Transverse colon (tissue), 4 donors: ENCODE measurements around the gene MAGEB2. TPM values are rescaled to one million over a fixed set of nuclear protein-coding genes. Genes with fewer than 3 reads are reported as not detected.

ENCODE experiments used
- DNase-seq: peaks from one replicate; pipeline ENCODE4 v3.0.0-alpha.2; 2019
- H3K27ac ChIP-seq, 4 donors: fragments of 200-600 bp; sonication (generic); 2 replicates each; pipeline ENCODE4 v1.5.1; 2016 to 2018; ENCODE audit warnings: inconsistent platforms in 4 of 4
- H3K27me3 ChIP-seq: fragments of 200-600 bp; sonication (generic); 2 replicates; pipeline ENCODE4 v1.5.1; 2017; ENCODE audit warnings: inconsistent platforms
- H3K36me3 ChIP-seq, 4 donors: fragments of 200-600 bp; sonication (generic); 2 replicates each; pipeline ENCODE4 v1.5.1; 2017 to 2019; ENCODE audit warnings: inconsistent platforms in 4 of 4
- H3K4me1 ChIP-seq, 4 donors: fragments of 200-600 bp; sonication (generic); 2 replicates each; pipeline ENCODE4 v1.5.1; 2017 to 2020; ENCODE audit warnings: inconsistent platforms in 4 of 4
- H3K4me3 ChIP-seq, 4 donors: fragments of 200-600 bp; sonication (generic); 1 replicate in 1 of 4; 2 replicates in 3 of 4; pipeline versions ENCODE4 v1.5.1 to v1.6.1; 2017 to 2019; ENCODE audit warnings: inconsistent platforms in 4 of 4
- H3K9me3 ChIP-seq, 2 donors: fragments of 200-600 bp; sonication (generic); 2 replicates each; pipeline ENCODE4 v1.5.1; 2017 to 2019; ENCODE audit warnings: inconsistent platforms in 2 of 2
- EP300 ChIP-seq: sonication (generic); formaldehyde crosslinking; IDR thresholded peaks from one replicate; pipeline ENCODE4 v1.6.1; 2017; ENCODE audit warnings: antibody characterized with exemption, low read depth
- POLR2A ChIP-seq: fragments of 450-650 bp; IDR thresholded peaks from one replicate; pipeline ENCODE4 v1.6.1; 2016; ENCODE audit warnings: antibody characterized with exemption, mild to moderate bottlenecking, moderate library complexity
- POLR2AphosphoS5 ChIP-seq, 3 donors: sonication (generic); formaldehyde crosslinking; IDR thresholded peaks; one replicate each; pipeline ENCODE4 v1.6.1; 2016; ENCODE audit warnings: antibody characterized with exemption in 3 of 3
- whole genome bisulfite sequencing, 2 donors: methylation state at CpG; one replicate each; pipeline ENCODE4 v1.1.5; 2018; ENCODE audit warnings: low coverage in 1 of 2; 5-methylcytosine and 5-hydroxymethylcytosine counted together
- in situ Hi-C, 4 donors: fragments of 200-750 bp; cut with MboI; loops; one replicate each; pipeline versions ENCODE4 v1.15.0 to v1.15.1; 2017; ENCODE audit warnings: low sequenced_read_pairs in 3 of 4, low pct_ligation_motif_present in 1 of 4, low pct_unique_long_range_greater_than_20kb in 1 of 4
- intact Hi-C: fragments of 100-400 bp; cut with DNase I; formaldehyde crosslinking; loops from one replicate; pipeline ENCODE4 v1.15.1; 2023; ENCODE audit warnings: low total_unique reads
- total RNA-seq, 4 donors: library from RNA; depleted of rRNA; stranded (reverse); fragments of >200 nt; gene quantifications; one replicate each; pipeline ENCODE4 v1.1.0, GENCODE V29; 2016
- TF ChIP-seq, protein P1 (sequence below), 5 experiments: fragments of 200-600 bp in 3 of 5; fragments of 450-650 bp in 2 of 5; sonication (generic) in 3 of 5; IDR thresholded peaks; 1 replicate in 2 of 5; 2 replicates in 3 of 5; pipeline ENCODE4 v1.5.1; 2016 to 2017; ENCODE audit warnings: antibody characterized with exemption in 5 of 5, inconsistent platforms in 3 of 5, mild to moderate bottlenecking in 2 of 5, moderate library complexity in 1 of 5

The MAGEB2 gene, protein sequence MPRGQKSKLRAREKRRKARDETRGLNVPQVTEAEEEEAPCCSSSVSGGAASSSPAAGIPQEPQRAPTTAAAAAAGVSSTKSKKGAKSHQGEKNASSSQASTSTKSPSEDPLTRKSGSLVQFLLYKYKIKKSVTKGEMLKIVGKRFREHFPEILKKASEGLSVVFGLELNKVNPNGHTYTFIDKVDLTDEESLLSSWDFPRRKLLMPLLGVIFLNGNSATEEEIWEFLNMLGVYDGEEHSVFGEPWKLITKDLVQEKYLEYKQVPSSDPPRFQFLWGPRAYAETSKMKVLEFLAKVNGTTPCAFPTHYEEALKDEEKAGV
- not detected for total RNA-seq

DNA sequence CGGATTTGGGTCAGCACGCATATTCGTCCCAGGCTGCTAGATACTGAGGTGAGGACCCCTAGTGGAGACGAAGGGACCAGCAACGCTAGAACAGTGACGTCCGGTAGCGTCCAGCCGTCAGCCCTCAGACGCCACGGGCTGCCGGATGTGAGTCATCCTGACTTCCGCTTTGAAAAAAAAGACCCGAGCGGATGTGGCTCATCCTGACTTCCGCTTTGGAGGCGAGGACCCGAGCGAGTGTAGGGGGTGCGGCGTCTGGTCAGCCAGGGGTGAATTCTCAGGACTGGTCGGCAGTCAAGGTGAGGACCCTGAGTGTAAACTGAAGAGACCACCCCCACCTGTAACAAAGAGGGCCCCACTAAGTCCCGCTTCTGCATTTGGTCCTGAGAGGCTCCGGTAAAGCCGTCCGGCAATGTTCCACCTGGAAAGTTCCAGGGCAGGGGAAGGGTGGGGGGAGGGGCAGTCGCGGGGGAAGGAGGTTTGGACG lies at the start of gene MAGEB2:
TSS of gene MAGEB2 (plus strand) at position 207 of the 487 bp plus-strand sequence. CDS start 3,018 bp downstream, outside the sequence.
- Histone ChIP-seq H3K36me3 (no peaks in the 10 kb centered on the region), H3K27me3 (no peaks in the 10 kb centered on the region), H3K4me3 (no peak within 1 kb of the TSS), H3K9me3 (no peaks in the 10 kb centered on the region), H3K27ac (no peak within 1 kb of the TSS), H3K4me1 (no peaks in the 10 kb centered on the region)
- DNase-seq: no peak
- 84% methylated on average over 29 of the region's 29 CpGs; no CpG with 5 or more reads in 1 of the 2 donors for WGBS, 2 donors
- in situ Hi-C loops: no loop called here
- no peak for TF ChIP-seq EP300
- intact Hi-C loops: no loop called here

DNA sequence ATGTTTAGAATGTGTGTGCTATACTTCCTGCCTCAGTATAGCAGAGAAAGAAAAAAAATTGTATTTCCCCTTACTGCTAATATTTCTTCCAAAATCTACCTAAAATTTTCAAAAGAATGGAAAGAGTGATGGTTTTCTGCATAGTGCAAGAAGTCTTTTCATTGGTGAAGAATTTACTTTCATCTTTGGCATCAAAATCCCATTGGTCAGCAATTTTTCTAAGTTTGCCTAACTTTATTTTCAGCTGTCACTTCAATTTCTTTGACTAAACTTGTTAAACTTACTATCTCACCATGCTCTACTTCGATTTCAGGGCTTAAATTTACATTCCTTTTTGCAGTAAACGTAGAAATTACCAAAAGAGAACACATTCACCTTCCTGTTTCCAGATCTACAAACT lies 44.5 kb upstream of the MAGEB2 start:
- in situ Hi-C loops: no loop called here
- Histone ChIP-seq H3K4me3 (no peak overlapping the region), H3K9me3 (no peaks in the 10 kb centered on the region), H3K36me3 (no peaks in the 10 kb centered on the region), H3K4me1 (no peaks in the 10 kb centered on the region), H3K27ac (no peak overlapping the region), H3K27me3 (no peaks in the 10 kb centered on the region)
- TF ChIP-seq EP300 (no peak), POLR2AphosphoS5 (IDR thresholded peaks at IDR 0.05) (no peak), POLR2A (no peak)
- TF ChIP-seq, protein P1, sequence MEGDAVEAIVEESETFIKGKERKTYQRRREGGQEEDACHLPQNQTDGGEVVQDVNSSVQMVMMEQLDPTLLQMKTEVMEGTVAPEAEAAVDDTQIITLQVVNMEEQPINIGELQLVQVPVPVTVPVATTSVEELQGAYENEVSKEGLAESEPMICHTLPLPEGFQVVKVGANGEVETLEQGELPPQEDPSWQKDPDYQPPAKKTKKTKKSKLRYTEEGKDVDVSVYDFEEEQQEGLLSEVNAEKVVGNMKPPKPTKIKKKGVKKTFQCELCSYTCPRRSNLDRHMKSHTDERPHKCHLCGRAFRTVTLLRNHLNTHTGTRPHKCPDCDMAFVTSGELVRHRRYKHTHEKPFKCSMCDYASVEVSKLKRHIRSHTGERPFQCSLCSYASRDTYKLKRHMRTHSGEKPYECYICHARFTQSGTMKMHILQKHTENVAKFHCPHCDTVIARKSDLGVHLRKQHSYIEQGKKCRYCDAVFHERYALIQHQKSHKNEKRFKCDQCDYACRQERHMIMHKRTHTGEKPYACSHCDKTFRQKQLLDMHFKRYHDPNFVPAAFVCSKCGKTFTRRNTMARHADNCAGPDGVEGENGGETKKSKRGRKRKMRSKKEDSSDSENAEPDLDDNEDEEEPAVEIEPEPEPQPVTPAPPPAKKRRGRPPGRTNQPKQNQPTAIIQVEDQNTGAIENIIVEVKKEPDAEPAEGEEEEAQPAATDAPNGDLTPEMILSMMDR (IDR thresholded peaks at IDR 0.05): no peak
- DNase-seq: no peak
- 27% methylated on average over 2 of the region's 2 CpGs; no CpG with 5 or more reads in 1 of the 2 donors for WGBS, 2 donors
- intact Hi-C loops: no loop called here

DNA sequence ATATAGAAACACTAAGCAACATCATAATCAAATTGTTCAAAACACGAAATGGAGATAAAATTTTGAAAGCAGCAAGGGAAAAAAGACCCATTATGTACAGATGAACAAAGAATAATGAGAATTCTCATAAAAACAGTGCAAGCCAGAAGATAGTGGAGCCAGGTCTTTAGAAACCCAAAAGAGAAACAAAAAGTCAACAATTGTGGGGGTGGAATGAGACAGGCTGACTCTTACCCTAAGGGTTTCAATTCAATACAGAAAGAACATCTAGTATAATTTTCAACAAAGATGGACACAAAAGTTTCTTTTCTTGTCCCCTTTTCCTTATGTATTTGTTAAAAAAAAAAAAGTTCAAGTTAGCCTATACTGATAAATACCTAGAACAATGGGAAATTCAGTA lies 34.0 kb upstream of the MAGEB2 start:
- in situ Hi-C loops: no loop called here

DNA sequence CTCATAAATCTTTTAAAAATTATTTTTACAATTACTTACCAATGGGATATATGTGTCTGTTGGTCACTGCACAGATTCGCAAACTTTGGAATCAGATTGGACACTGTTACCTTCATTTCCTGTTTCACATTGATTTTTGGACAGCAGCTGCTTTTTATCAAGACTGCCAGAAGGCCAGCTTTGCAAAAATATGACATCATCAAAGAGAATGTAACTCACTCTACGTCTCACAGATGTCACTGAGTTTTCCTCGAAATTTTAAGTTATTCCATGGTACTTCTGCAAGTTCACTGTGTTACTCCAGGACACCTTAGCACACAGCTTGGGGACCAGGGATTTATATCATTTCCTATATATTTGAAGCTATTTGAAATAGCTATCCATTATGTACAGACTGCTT lies 31.8 kb upstream of the MAGEB2 start:
- TF ChIP-seq POLR2A (no peak), POLR2AphosphoS5 (IDR thresholded peaks at IDR 0.05) (no peak), EP300 (no peak)
- TF ChIP-seq, protein P1 (IDR thresholded peaks at IDR 0.05): no peak
- Histone ChIP-seq H3K9me3 (no peaks in the 10 kb centered on the region), H3K4me3 (no peak overlapping the region), H3K4me1 (no peaks in the 10 kb centered on the region), H3K36me3 (no peaks in the 10 kb centered on the region), H3K27me3 (no peaks in the 10 kb centered on the region), H3K27ac (no peak overlapping the region)
- no peak for DNase-seq
- in situ Hi-C loops: no loop called here
- intact Hi-C loops: no loop called here
- 49% methylated on average over 3 of the region's 3 CpGs; no CpG with 5 or more reads in 1 of the 2 donors for WGBS, 2 donors

More for the DNA sequence above, 34.0 kb upstream of the MAGEB2 start:
- Histone ChIP-seq H3K27ac (no peak overlapping the region), H3K4me3 (no peak overlapping the region), H3K27me3 (no peaks in the 10 kb centered on the region), H3K4me1 (no peaks in the 10 kb centered on the region), H3K36me3 (no peaks in the 10 kb centered on the region), H3K9me3 (no peaks in the 10 kb centered on the region)
- no peak for DNase-seq
- TF ChIP-seq POLR2A (no peak), EP300 (no peak), POLR2AphosphoS5 (IDR thresholded peaks at IDR 0.05) (no peak)
- TF ChIP-seq, protein P1 (IDR thresholded peaks at IDR 0.05): no peak
- 31 to 67% methylated on average over 1 of the region's 1 CpG for WGBS, 2 donors
- intact Hi-C loops: no loop called here
